SK-N-SH (cell line): ENCODE measurements around the gene ARHGEF10L. TPM values are rescaled to one million over a fixed set of nuclear protein-coding genes. Genes with fewer than 3 reads are reported as not detected.

Experiments used
- CTCF ChIA-PET: fragments of 300-600, 350-600 bp; formaldehyde crosslinking; extraction: SDS; loops from one replicate; lab custom pipeline; 2021; lab: Yijun Ruan, JAX
- POLR2A ChIA-PET: fragments of 350-600 bp; sonication (Branson Sonifier 250); formaldehyde crosslinking; extraction: SDS; loops from one replicate; lab custom pipeline; 2020; ENCODE audit warnings: antibody characterized with exemption, inconsistent platforms; lab: Yijun Ruan, JAX
- DNase-seq: peaks from one replicate; pipeline ENCODE4 v3.0.0; 2012
- H2AFZ ChIP-seq: fragments of 200-600 bp; sonication (generic); 2 replicates; pipeline ENCODE4 v1.8.1; 2016; ENCODE audit warnings: antibody characterized with exemption, mild to moderate bottlenecking, low read depth
- H3F3A ChIP-seq: fragments of 200-600 bp; sonication (generic); replicated peaks from 2 replicates; pipeline ENCODE3; 2016; ENCODE audit warnings: antibody characterized with exemption, mild to moderate bottlenecking; ENCODE audit not compliant: insufficient read depth
- H3K27ac ChIP-seq, 2 experiments: fragments of 200-500 bp in 1 of 2; fragments of 200-600 bp in 1 of 2; sonication (Bioruptor generic) in 1 of 2; sonication (generic), shearing (Covaris generic) in 1 of 2; 2 replicates each; pipeline versions ENCODE4 v1.5.1 to v1.6.1; 2014 to 2016; ENCODE audit warnings: low read depth in 2 of 2, inconsistent platforms in 1 of 2, low read length in 1 of 2, mild to moderate bottlenecking in 1 of 2, mixed read lengths in 1 of 2
- H3K27me3 ChIP-seq: fragments of 200-600 bp; sonication (generic), shearing (Covaris generic); 2 replicates; pipeline ENCODE4 v1.6.1; 2016; ENCODE audit warnings: mixed run types; ENCODE audit not compliant: insufficient read depth
- H3K36me3 ChIP-seq, 2 experiments: fragments of 200-500 bp in 1 of 2; fragments of 200-600 bp in 1 of 2; sonication (Bioruptor generic) in 1 of 2; sonication (generic) in 1 of 2; replicated peaks in 1 of 2; 2 replicates each; pipeline versions ENCODE3 to v1.5.1; 2014 to 2016; ENCODE audit warnings: low read length in 1 of 2, mild to moderate bottlenecking in 1 of 2; ENCODE audit not compliant: insufficient read depth in 2 of 2, control insufficient read depth in 1 of 2
- H3K4me1 ChIP-seq, 2 experiments: fragments of 200-500 bp in 1 of 2; fragments of 200-600 bp in 1 of 2; sonication (Bioruptor generic) in 1 of 2; sonication (generic), shearing (Covaris generic) in 1 of 2; 2 replicates each; pipeline versions ENCODE4 v1.5.1 to v1.6.1; 2014 to 2016; ENCODE audit warnings: low read depth in 1 of 2, low read length in 1 of 2, mixed run types in 1 of 2; ENCODE audit not compliant: insufficient read depth in 2 of 2, control insufficient read depth in 1 of 2
- H3K4me2 ChIP-seq: fragments of 200-600 bp; sonication (generic), shearing (Covaris generic); 2 replicates; pipeline ENCODE4 v1.6.1; 2017; ENCODE audit warnings: mixed run types
- H3K4me3 ChIP-seq, 2 experiments: fragments of 200-500 bp in 1 of 2; fragments of 200-600 bp in 1 of 2; sonication (Bioruptor generic) in 1 of 2; sonication (generic), shearing (Covaris generic) in 1 of 2; 2 replicates each; pipeline versions ENCODE4 v1.5.1 to v1.8.1; 2014 to 2016; ENCODE audit warnings: low read depth in 2 of 2, inconsistent platforms in 1 of 2, low read length in 1 of 2, mild to moderate bottlenecking in 1 of 2, mixed read lengths in 1 of 2, moderate library complexity in 1 of 2
- H3K79me2 ChIP-seq: fragments of 200-600 bp; sonication (generic); 2 replicates; pipeline ENCODE4 v1.8.1; 2017; ENCODE audit warnings: mild to moderate bottlenecking; ENCODE audit not compliant: insufficient read depth
- H3K9ac ChIP-seq: fragments of 200-600 bp; sonication (generic); 2 replicates; pipeline ENCODE4 v1.6.1; 2017; ENCODE audit warnings: mixed run types
- H3K9me2 ChIP-seq: fragments of 200-600 bp; sonication (generic); 2 replicates; pipeline ENCODE4 v1.6.1; 2017; ENCODE audit warnings: mixed run types
- H3K9me3 ChIP-seq: fragments of 200-600 bp; sonication (generic); 2 replicates; pipeline ENCODE4 v1.6.1; 2017; ENCODE audit warnings: mixed run types, mild to moderate bottlenecking, moderate library complexity
- H4K20me1 ChIP-seq: fragments of 200-600 bp; sonication (generic); 2 replicates; pipeline ENCODE4 v1.6.1; 2017; ENCODE audit warnings: mild to moderate bottlenecking, mixed run types; ENCODE audit not compliant: insufficient read depth
- CTCF ChIP-seq: fragments of 200-600 bp; sonication (generic); IDR thresholded peaks from 2 replicates; pipeline ENCODE4 v1.6.1; 2017; ENCODE audit warnings: antibody characterized with exemption, mild to moderate bottlenecking, moderate library complexity
- EP300 ChIP-seq, 2 experiments: IDR thresholded peaks; 2 replicates each; pipeline versions ENCODE4 v1.4.0 to v1.6.1; 2012; ENCODE audit warnings: borderline replicate concordance in 1 of 2, low read depth in 1 of 2, low read length in 1 of 2
- FOSL2 ChIP-seq: IDR thresholded peaks from 2 replicates; pipeline ENCODE4 v1.4.0; 2012; ENCODE audit warnings: low read depth, mild to moderate bottlenecking, moderate library complexity, borderline replicate concordance
- FOXJ3 ChIP-seq: sonication (generic); formaldehyde crosslinking; IDR thresholded peaks from 2 replicates; pipeline ENCODE4 v1.5.1; 2020; ENCODE audit warnings: mild to moderate bottlenecking, missing genetic modification reagents
- JUND ChIP-seq: IDR thresholded peaks from 2 replicates; pipeline ENCODE4 v1.4.0; 2012
- MEF2A ChIP-seq: IDR thresholded peaks from 2 replicates; pipeline ENCODE4 v1.4.0; 2012; ENCODE audit warnings: low read depth, borderline replicate concordance
- PBX3 ChIP-seq: IDR thresholded peaks from 2 replicates; pipeline ENCODE4; 2012
- SIN3A ChIP-seq: IDR thresholded peaks from 2 replicates; pipeline ENCODE4 v1.6.1; 2012; ENCODE audit warnings: low read depth, mild to moderate bottlenecking, low read length, moderate library complexity, borderline replicate concordance
- SMC3 ChIP-seq: IDR thresholded peaks from 2 replicates; pipeline ENCODE4 v1.6.1; 2012; ENCODE audit warnings: low read depth, low read length, improper control_type of control experiment
- TAF1 ChIP-seq: IDR thresholded peaks from 2 replicates; pipeline ENCODE4 v1.6.1; 2012; ENCODE audit warnings: low read depth, mild to moderate bottlenecking, low read length, moderate library complexity, borderline replicate concordance
- WGBS: methylation state at CpG from one replicate; pipeline ENCODE4 v1.1.6; 2017; ENCODE audit warnings: low lambda C conversion rate; 5-methylcytosine and 5-hydroxymethylcytosine counted together
- polyA plus RNA-seq, 3 experiments: library from polyadenylated mRNA; depleted of rRNA; stranded (reverse); fragments of >200 nt; gene quantifications; 2 replicates each; pipeline ENCODE4 v1.2.3, GENCODE V29; 2012
- TF ChIP-seq, protein P1 (sequence below): IDR thresholded peaks from 2 replicates; pipeline ENCODE4 v1.4.0; 2012; ENCODE audit warnings: low read depth

The ARHGEF10L gene
- polyA plus RNA-seq, 1 of the 3 experiments (the other 2 are of a cell fraction): 12.5 TPM

GRCh38 chr1:17615959-17616358 lies 76.5 kb downstream of the ARHGEF10L start (continued):
- TF ChIP-seq CTCF (no peak), FOXJ3 (no peak), SMC3 (no peak), TAF1 (no peak), JUND (no peak)
- TF ChIP-seq, protein P1, sequence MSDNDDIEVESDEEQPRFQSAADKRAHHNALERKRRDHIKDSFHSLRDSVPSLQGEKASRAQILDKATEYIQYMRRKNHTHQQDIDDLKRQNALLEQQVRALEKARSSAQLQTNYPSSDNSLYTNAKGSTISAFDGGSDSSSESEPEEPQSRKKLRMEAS: no peak

DNA sequence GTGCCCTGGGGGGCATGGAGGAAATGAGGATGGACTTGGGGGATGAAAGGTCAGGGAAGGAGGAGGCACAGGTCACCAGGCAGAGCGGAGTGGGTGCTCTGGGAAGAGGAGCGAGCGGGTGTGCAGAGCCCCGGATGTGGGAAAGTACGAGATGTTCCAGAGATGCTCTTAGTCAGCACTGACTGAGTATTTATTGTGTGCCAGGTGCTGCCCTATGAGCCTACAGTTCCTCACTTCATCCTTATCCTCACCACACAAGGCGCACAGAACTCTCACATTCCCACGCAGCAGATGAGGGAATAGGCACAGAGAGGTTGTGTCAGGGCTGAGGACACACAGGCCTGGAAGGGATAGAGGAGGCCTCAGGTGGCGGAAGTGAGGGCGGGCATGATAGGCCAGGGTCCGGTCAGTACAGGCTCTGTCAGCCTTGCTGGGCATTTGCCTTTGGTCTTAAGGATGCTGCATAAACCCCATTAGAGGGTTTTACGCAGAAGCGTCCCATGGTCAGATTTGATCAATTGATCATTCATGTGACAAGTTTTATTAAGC lies 77.3 kb downstream of the ARHGEF10L start:
- no peaks in the 10 kb centered on the region for H3K9me2 ChIP-seq
- H3K4me3 ChIP-seq: no peak overlapping the region
- no peak overlapping the region for H3K27ac ChIP-seq
- ChIA-PET CTCF (interaction anchor here (2.1 to 38.1 kb wide), 2 partner anchors 10 to 113 kb away, joined by 12 to 707 read pairs; no protein-coding TSS in a partner anchor), POLR2A (no interaction called here)
- peaks cover 0 to 13% of the 10 kb centered on the region in 2 experiments for H3K36me3 ChIP-seq
- H3K4me2 ChIP-seq: no peak overlapping the region
- H3F3A ChIP-seq: no peaks in the 10 kb centered on the region
- 98% methylated on average over 12 of the region's 12 CpGs for WGBS
- peaks cover 0 to 14% of the 10 kb centered on the region in 2 experiments; a peak in 1 of 4 replicates for H3K4me1 ChIP-seq
- TF ChIP-seq MEF2A (no peak), SMC3 (no peak), SIN3A (no peak), PBX3 (no peak), FOSL2 (no peak), EP300 (IDR thresholded peaks at IDR 0.05; ENCODE audit: borderline replicate concordance in 1 of 2, low read depth in 1 of 2, low read length in 1 of 2) (no peak)
- TF ChIP-seq, protein P1: no peak
- no peak overlapping the region for H3K9ac ChIP-seq
- H3K27me3 ChIP-seq: no peaks in the 10 kb centered on the region
- no peak overlapping the region for H2AFZ ChIP-seq
- H3K79me2 ChIP-seq: no peaks in the 10 kb centered on the region
- H4K20me1 ChIP-seq: no peaks in the 10 kb centered on the region
- no peaks in the 10 kb centered on the region for H3K9me3 ChIP-seq
- DNase-seq: no peak
